ENCODE results near the gene MAML3. TPM values are rescaled to one million over a fixed set of nuclear protein-coding genes. Genes with fewer than 3 reads are reported as not detected.

MAML3 gene
- polyA plus RNA-seq, 4 donors = 1.4 to 10.3 (median 3.4) TPM

- WGBS, 3 donors = 67 to 85% (median 82%) methylated on average over 13 of the region's 13 CpGs
- H3K9me3 ChIP-seq (ENCODE audit: control insufficient read depth in 2 of 2, insufficient read depth in 1 of 2, low read depth in 1 of 2, low read length in 1 of 2) = peaks cover 0 to 4% of the 10 kb centered on the region in 2 donors
- DNase-seq (no peak), FAIRE-seq (no peak)
- no peaks in the 10 kb centered on the region for H3K36me3 ChIP-seq (ENCODE audit: control insufficient read depth in 3 of 3, insufficient read depth in 2 of 3, low read depth in 1 of 3, low read length in 3 of 3)
- H3K4me1 ChIP-seq (ENCODE audit: control insufficient read depth in 3 of 3, insufficient read depth in 2 of 3, low read depth in 1 of 3, low read length in 2 of 3) = no peaks in the 10 kb centered on the region
- no peak overlapping the region for H3K4me3 ChIP-seq (ENCODE audit: low read depth in 1 of 3, low read length in 3 of 3)
- H3K27ac ChIP-seq (ENCODE audit: low read depth in 1 of 3, low read length in 2 of 3) = no peak overlapping the region
- no peaks in the 10 kb centered on the region for H3K27me3 ChIP-seq (ENCODE audit: control insufficient read depth in 3 of 3, insufficient read depth in 3 of 3, low read length in 3 of 3)
These were observed 167.1 kb downstream of the MAML3 start for GRCh38 chr4:139986689-139987501.

- H3K9me3 ChIP-seq (ENCODE audit: control insufficient read depth in 2 of 2, insufficient read depth in 1 of 2, low read depth in 1 of 2, low read length in 1 of 2) = no peaks in the 10 kb centered on the region
- no peaks in the 10 kb centered on the region for H3K36me3 ChIP-seq (ENCODE audit: control insufficient read depth in 3 of 3, insufficient read depth in 2 of 3, low read depth in 1 of 3, low read length in 3 of 3)
- H3K27me3 ChIP-seq (ENCODE audit: control insufficient read depth in 3 of 3, insufficient read depth in 3 of 3, low read length in 3 of 3) = no peaks in the 10 kb centered on the region
- no peaks in the 10 kb centered on the region for H3K4me1 ChIP-seq (ENCODE audit: control insufficient read depth in 3 of 3, insufficient read depth in 2 of 3, low read depth in 1 of 3, low read length in 2 of 3)
- WGBS, 3 donors = 80 to 93% (median 86%) methylated on average over 5 of the region's 5 CpGs
- no peak overlapping the region for H3K27ac ChIP-seq (ENCODE audit: low read depth in 1 of 3, low read length in 2 of 3)
- FAIRE-seq = no peak
- DNase-seq = no peak
- H3K4me3 ChIP-seq (ENCODE audit: low read depth in 1 of 3, low read length in 3 of 3) = no peak overlapping the region
These were observed 167.9 kb downstream of the MAML3 start for GRCh38 chr4:139986106-139986505.

- no peaks in the 10 kb centered on the region for H3K27me3 ChIP-seq (ENCODE audit: control insufficient read depth in 3 of 3, insufficient read depth in 3 of 3, low read length in 3 of 3)
- H3K9me3 ChIP-seq (ENCODE audit: control insufficient read depth in 2 of 2, insufficient read depth in 1 of 2, low read depth in 1 of 2, low read length in 1 of 2) = no peaks in the 10 kb centered on the region
- no peak overlapping the region for H3K27ac ChIP-seq (ENCODE audit: low read depth in 1 of 3, low read length in 2 of 3)
- H3K4me1 ChIP-seq (ENCODE audit: control insufficient read depth in 3 of 3, insufficient read depth in 2 of 3, low read depth in 1 of 3, low read length in 2 of 3) = no peaks in the 10 kb centered on the region
- no peak overlapping the region for H3K4me3 ChIP-seq (ENCODE audit: low read depth in 1 of 3, low read length in 3 of 3)
- no peaks in the 10 kb centered on the region for H3K36me3 ChIP-seq (ENCODE audit: control insufficient read depth in 3 of 3, insufficient read depth in 2 of 3, low read depth in 1 of 3, low read length in 3 of 3)
- no peak for DNase-seq
- FAIRE-seq = no peak
These were observed 168.6 kb downstream of the MAML3 start for GRCh38 chr4:139985401-139985800.

- peaks cover 0 to 6% of the 10 kb centered on the region in 2 donors for H3K9me3 ChIP-seq (ENCODE audit: control insufficient read depth in 2 of 2, insufficient read depth in 1 of 2, low read depth in 1 of 2, low read length in 1 of 2)
- no peak for FAIRE-seq
- no peak overlapping the region for H3K27ac ChIP-seq (ENCODE audit: low read depth in 1 of 3, low read length in 2 of 3)
- 81 to 91% (median 87%) methylated on average over 1 of the region's 1 CpG for WGBS, 3 donors
- no peaks in the 10 kb centered on the region for H3K4me1 ChIP-seq (ENCODE audit: control insufficient read depth in 3 of 3, insufficient read depth in 2 of 3, low read depth in 1 of 3, low read length in 2 of 3)
- DNase-seq = no peak
- H3K27me3 ChIP-seq (ENCODE audit: control insufficient read depth in 3 of 3, insufficient read depth in 3 of 3, low read length in 3 of 3) = no peaks in the 10 kb centered on the region
- H3K4me3 ChIP-seq (ENCODE audit: low read depth in 1 of 3, low read length in 3 of 3) = no peak overlapping the region
- H3K36me3 ChIP-seq (ENCODE audit: control insufficient read depth in 3 of 3, insufficient read depth in 2 of 3, low read depth in 1 of 3, low read length in 3 of 3) = peaks cover 0 to 5% (median 0%) of the 10 kb centered on the region in 3 donors
These were observed 169.5 kb downstream of the MAML3 start for GRCh38 chr4:139984471-139984870.

GRCh38 chr4:139978692-139979091 is 175.3 kb downstream of the MAML3 start:
- Histone ChIP-seq H3K9me3 (ENCODE audit: control insufficient read depth in 2 of 2, insufficient read depth in 1 of 2, low read depth in 1 of 2, low read length in 1 of 2) (peaks cover 0 to 6% of the 10 kb centered on the region in 2 donors), H3K4me3 (ENCODE audit: low read depth in 1 of 3, low read length in 3 of 3) (no peak overlapping the region), H3K27me3 (ENCODE audit: control insufficient read depth in 3 of 3, insufficient read depth in 3 of 3, low read length in 3 of 3) (no peaks in the 10 kb centered on the region), H3K36me3 (ENCODE audit: control insufficient read depth in 3 of 3, insufficient read depth in 2 of 3, low read depth in 1 of 3, low read length in 3 of 3) (peaks cover 0 to 8% (median 0%) of the 10 kb centered on the region in 3 donors), H3K27ac (ENCODE audit: low read depth in 1 of 3, low read length in 2 of 3) (no peak overlapping the region), H3K4me1 (ENCODE audit: control insufficient read depth in 3 of 3, insufficient read depth in 2 of 3, low read depth in 1 of 3, low read length in 2 of 3) (peaks cover 0 to 6% (median 0%) of the 10 kb centered on the region in 3 donors)
- DNase-seq (no peak), FAIRE-seq (no peak)
- WGBS, 3 donors = 56 to 82% (median 79%) methylated on average over 2 of the region's 2 CpGs

GRCh38 chr4:139977838-139978609 is 176.0 kb downstream of the MAML3 start:
- Histone ChIP-seq H3K9me3 (ENCODE audit: control insufficient read depth in 2 of 2, insufficient read depth in 1 of 2, low read depth in 1 of 2, low read length in 1 of 2) (peaks cover 0 to 6% of the 10 kb centered on the region in 2 donors), H3K27me3 (ENCODE audit: control insufficient read depth in 3 of 3, insufficient read depth in 3 of 3, low read length in 3 of 3) (no peaks in the 10 kb centered on the region), H3K4me3 (ENCODE audit: low read depth in 1 of 3, low read length in 3 of 3) (no peak overlapping the region), H3K4me1 (ENCODE audit: control insufficient read depth in 3 of 3, insufficient read depth in 2 of 3, low read depth in 1 of 3, low read length in 2 of 3) (peaks cover 0 to 6% (median 0%) of the 10 kb centered on the region in 3 donors), H3K36me3 (ENCODE audit: control insufficient read depth in 3 of 3, insufficient read depth in 2 of 3, low read depth in 1 of 3, low read length in 3 of 3) (peaks cover 0 to 8% (median 0%) of the 10 kb centered on the region in 3 donors), H3K27ac (ENCODE audit: low read depth in 1 of 3, low read length in 2 of 3) (no peak overlapping the region)
- WGBS, 3 donors = 80 to 84% (median 82%) methylated on average over 3 of the region's 3 CpGs
- DNase-seq (no peak), FAIRE-seq (no peak)

GRCh38 chr4:139975830-139976272 is 178.1 kb downstream of the MAML3 start:
- WGBS, 3 donors = 4 to 15% (median 7%) methylated on average over 1 of the region's 1 CpG
- Histone ChIP-seq H3K27ac (ENCODE audit: low read depth in 1 of 3, low read length in 2 of 3) (peak overlapping the region in 2 of 3 donors; percentile 4 to 55), H3K27me3 (ENCODE audit: control insufficient read depth in 3 of 3, insufficient read depth in 3 of 3, low read length in 3 of 3) (no peaks in the 10 kb centered on the region), H3K4me3 (ENCODE audit: low read depth in 1 of 3, low read length in 3 of 3) (no peak overlapping the region), H3K9me3 (ENCODE audit: control insufficient read depth in 2 of 2, insufficient read depth in 1 of 2, low read depth in 1 of 2, low read length in 1 of 2) (peaks cover 0 to 6% of the 10 kb centered on the region in 2 donors), H3K4me1 (ENCODE audit: control insufficient read depth in 3 of 3, insufficient read depth in 2 of 3, low read depth in 1 of 3, low read length in 2 of 3) (peaks cover 0 to 6% (median 0%) of the 10 kb centered on the region in 3 donors), H3K36me3 (ENCODE audit: control insufficient read depth in 3 of 3, insufficient read depth in 2 of 3, low read depth in 1 of 3, low read length in 3 of 3) (peaks cover 0 to 8% (median 0%) of the 10 kb centered on the region in 3 donors)
- peak; percentile 41 for FAIRE-seq
- peak; percentile 6 to 26 for DNase-seq

- Histone ChIP-seq H3K9me3 (ENCODE audit: control insufficient read depth in 2 of 2, insufficient read depth in 1 of 2, low read depth in 1 of 2, low read length in 1 of 2) (no peaks in the 10 kb centered on the region), H3K4me3 (ENCODE audit: low read depth in 1 of 3, low read length in 3 of 3) (no peak overlapping the region), H3K27me3 (ENCODE audit: control insufficient read depth in 3 of 3, insufficient read depth in 3 of 3, low read length in 3 of 3) (no peaks in the 10 kb centered on the region), H3K27ac (ENCODE audit: low read depth in 1 of 3, low read length in 2 of 3) (no peak overlapping the region), H3K36me3 (ENCODE audit: control insufficient read depth in 3 of 3, insufficient read depth in 2 of 3, low read depth in 1 of 3, low read length in 3 of 3) (peaks cover 0 to 6% (median 0%) of the 10 kb centered on the region in 3 donors), H3K4me1 (ENCODE audit: control insufficient read depth in 3 of 3, insufficient read depth in 2 of 3, low read depth in 1 of 3, low read length in 2 of 3) (peaks cover 0 to 8% (median 0%) of the 10 kb centered on the region in 3 donors)
- FAIRE-seq (no peak), DNase-seq (no peak)
These were observed 180.4 kb downstream of the MAML3 start for GRCh38 chr4:139973616-139974015.
